NT2/D1 (cell line): Measurements from ENCODE around the gene GDNF.

Experiments used
- DNase-seq: peaks from one replicate; pipeline ENCODE4 v3.0.0-alpha.2; 2011; ENCODE audit warnings: low read depth, low spot score
- H3K27me3 ChIP-seq: 2 replicates; pipeline ENCODE4 v1.6.0; 2011; ENCODE audit warnings: mild to moderate bottlenecking; ENCODE audit not compliant: insufficient read length, insufficient read depth
- H3K36me3 ChIP-seq: 2 replicates; pipeline ENCODE4 v1.6.1; 2011; ENCODE audit warnings: mild to moderate bottlenecking, low read length, mixed read lengths; ENCODE audit not compliant: insufficient read depth, insufficient read length
- H3K4me1 ChIP-seq: 2 replicates; pipeline ENCODE4 v1.5.1; 2011; ENCODE audit not compliant: insufficient read depth, insufficient read length
- H3K4me3 ChIP-seq: 2 replicates; pipeline ENCODE4 v1.5.1; 2011; ENCODE audit warnings: low read depth; ENCODE audit not compliant: insufficient read length
- H3K9ac ChIP-seq: 2 replicates; pipeline ENCODE4 v1.6.0; 2011; ENCODE audit warnings: low read depth; ENCODE audit not compliant: insufficient read length
- H3K9me3 ChIP-seq: 2 replicates; pipeline ENCODE4 v1.5.1; 2011; ENCODE audit warnings: mild to moderate bottlenecking, low read length; ENCODE audit not compliant: insufficient read depth
- SUZ12 ChIP-seq: IDR thresholded peaks from 2 replicates; pipeline ENCODE4 v1.6.1; 2011; ENCODE audit not compliant: insufficient read length, insufficient read depth; ENCODE audit errors: extremely low read depth
- YY1 ChIP-seq: IDR thresholded peaks from 2 replicates; pipeline ENCODE4 v1.6.1; 2011; ENCODE audit not compliant: insufficient read length, insufficient read depth
- ZNF274 ChIP-seq: IDR thresholded peaks from 2 replicates; pipeline ENCODE4 v1.6.1; 2011; ENCODE audit warnings: mild to moderate bottlenecking, low read depth, low read length

Gene GDNF

GRCh38 chr5:37839407-37840052 is at the start of gene GDNF:
GDNF (minus strand) TSS chr5:37840041; CDS start chr5:37834796, 5,245 bp downstream.
- Histone ChIP-seq H3K36me3 (no peaks in the 10 kb centered on the region), H3K27me3 (peaks cover 79% of the 10 kb centered on the region), H3K4me3 (peak within 1 kb of the TSS; percentile 39), H3K9me3 (0 out of 2 replicates have a peak, but pooled peaks cover 6% of the 10 kb centered on the region), H3K4me1 (peaks cover 2% of the 10 kb centered on the region), H3K9ac (peak within 1 kb of the TSS; percentile 72)
- TF ChIP-seq YY1 (no peak), SUZ12 (no peak), ZNF274 (no peak)
- DNase-seq, result no peak

DNA sequence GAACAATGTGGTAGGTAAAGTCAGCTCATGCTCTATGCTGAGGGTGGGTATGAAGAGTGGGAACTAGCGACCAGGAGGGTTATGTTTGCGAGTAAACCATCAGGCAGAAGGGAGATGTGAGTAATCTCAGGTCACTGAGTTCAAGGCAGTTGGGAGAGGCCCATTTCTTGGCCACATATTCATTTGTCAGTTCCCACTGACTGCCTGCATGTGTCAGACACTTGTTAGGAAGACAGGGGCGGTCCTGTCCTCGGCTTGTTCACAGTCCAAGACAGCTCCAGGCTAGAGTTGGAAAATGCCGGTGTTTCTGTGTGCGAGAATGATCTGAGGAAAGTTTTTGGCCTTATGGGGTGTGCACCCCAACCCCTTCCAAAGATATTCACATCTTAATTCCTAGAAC is 48.6 kb upstream of the GDNF start:
- Histone ChIP-seq H3K36me3 (no peaks in the 10 kb centered on the region), H3K4me3 (no peak overlapping the region), H3K9ac (no peak overlapping the region), H3K9me3 (no peaks in the 10 kb centered on the region; the same call in 1 of the 2 replicates), H3K4me1 (no peaks in the 10 kb centered on the region), H3K27me3 (no peaks in the 10 kb centered on the region)
- TF ChIP-seq YY1, result no peak
- no peak for TF ChIP-seq SUZ12
- TF ChIP-seq ZNF274, result no peak
- no peak for DNase-seq

DNA sequence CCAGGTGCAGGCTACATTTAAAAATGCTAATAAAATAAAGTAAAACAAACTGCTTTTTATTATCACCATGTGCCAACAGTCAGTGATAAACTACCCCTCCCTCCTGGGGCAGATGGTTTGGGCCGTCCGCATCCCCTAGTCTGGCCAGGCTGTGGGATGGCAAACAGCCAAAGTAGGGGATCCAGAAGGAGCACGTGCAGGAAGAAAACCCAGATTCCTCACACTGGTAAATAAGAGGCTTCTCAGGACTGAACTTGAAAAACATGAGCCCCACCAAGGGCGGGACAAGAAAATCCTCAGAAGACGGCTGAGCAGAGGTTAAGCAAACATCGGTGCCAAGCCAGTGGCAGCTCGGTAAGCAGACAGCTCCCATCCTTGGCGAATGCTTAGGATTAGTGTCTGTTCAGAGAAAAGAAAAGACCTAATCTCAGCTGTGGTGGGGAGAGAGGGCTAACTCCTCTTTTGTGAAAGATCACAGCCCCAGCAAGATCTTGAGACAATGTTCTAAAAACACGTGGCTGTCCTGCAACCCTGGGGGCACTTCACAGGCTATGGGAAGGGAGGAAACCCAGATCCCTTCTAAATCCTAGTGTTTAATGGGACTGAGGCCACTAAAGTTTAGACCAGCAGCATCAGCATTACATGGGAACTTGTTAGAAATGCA is 46.5 kb upstream of the GDNF start:
- DNase-seq, result no peak
- no peaks in the 10 kb centered on the region for H3K27me3 ChIP-seq
- no peak overlapping the region for H3K9ac ChIP-seq
- no peak for TF ChIP-seq YY1
- TF ChIP-seq ZNF274, result no peak
- no peak for TF ChIP-seq SUZ12
- no peaks in the 10 kb centered on the region for H3K36me3 ChIP-seq
- H3K4me3 ChIP-seq, result no peak overlapping the region
- no peaks in the 10 kb centered on the region for H3K4me1 ChIP-seq
- H3K9me3 ChIP-seq, result no peaks in the 10 kb centered on the region; the same call in 1 of the 2 replicates

DNA sequence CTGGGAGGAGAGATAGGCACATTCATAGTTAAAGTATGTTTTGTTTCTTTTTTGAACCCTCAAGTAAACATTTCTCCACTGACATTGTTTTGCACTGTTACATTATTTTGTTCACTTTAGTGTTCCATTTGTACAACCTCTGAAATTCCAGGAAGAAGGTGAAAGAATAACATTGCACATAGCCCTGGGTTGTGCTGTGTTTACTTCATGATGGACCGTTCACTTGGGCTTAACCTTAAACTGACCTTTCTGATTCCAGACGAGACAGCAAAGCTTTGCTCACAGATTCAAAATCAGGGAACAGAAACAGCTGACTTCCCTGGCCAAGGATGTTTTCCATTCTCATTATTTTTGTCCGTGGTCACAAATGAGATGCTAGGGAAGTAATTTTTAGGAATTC is 42.8 kb upstream of the GDNF start:
- Histone ChIP-seq H3K4me3 (no peak overlapping the region), H3K27me3 (no peaks in the 10 kb centered on the region), H3K9ac (no peak overlapping the region), H3K36me3 (no peaks in the 10 kb centered on the region), H3K4me1 (no peaks in the 10 kb centered on the region), H3K9me3 (no peaks in the 10 kb centered on the region)
- TF ChIP-seq YY1 (no peak), ZNF274 (no peak), SUZ12 (no peak)
- DNase-seq, result no peak

DNA sequence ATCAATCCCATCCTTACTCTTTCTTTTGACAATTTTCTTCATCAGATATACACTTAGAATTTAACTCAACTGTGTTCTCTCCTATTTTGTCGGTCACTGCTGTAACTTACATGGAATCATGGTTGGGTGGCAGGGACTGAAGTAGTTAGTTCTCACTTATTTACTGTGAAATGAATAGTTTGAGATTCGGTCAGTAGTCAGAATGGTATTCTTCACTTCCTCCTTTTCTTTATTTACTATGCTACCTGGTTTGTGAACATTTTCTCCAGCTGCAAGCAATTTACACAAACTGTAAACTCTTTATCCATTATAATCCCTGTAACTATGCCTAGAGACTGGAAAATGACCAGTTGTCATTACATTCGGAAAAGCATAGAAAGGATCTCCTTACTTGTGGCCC is 41.5 kb upstream of the GDNF start:
- Histone ChIP-seq H3K9me3 (no peaks in the 10 kb centered on the region), H3K9ac (no peak overlapping the region), H3K27me3 (no peaks in the 10 kb centered on the region), H3K4me1 (no peaks in the 10 kb centered on the region), H3K4me3 (no peak overlapping the region), H3K36me3 (no peaks in the 10 kb centered on the region)
- TF ChIP-seq SUZ12 (no peak), YY1 (no peak), ZNF274 (no peak)
- DNase-seq, result no peak

- H3K4me1 ChIP-seq, result no peaks in the 10 kb centered on the region
- no peak for DNase-seq
These were observed 37.1 kb upstream of the GDNF start for GRCh38 chr5:37876943-37877342.

GRCh38 chr5:37876245-37876644 is 36.4 kb upstream of the GDNF start:
- TF ChIP-seq SUZ12 (no peak), YY1 (no peak), ZNF274 (no peak)
- H3K9ac ChIP-seq, result no peak overlapping the region
- no peaks in the 10 kb centered on the region for H3K4me1 ChIP-seq
- DNase-seq, result no peak
- H3K9me3 ChIP-seq, result no peaks in the 10 kb centered on the region
- no peaks in the 10 kb centered on the region for H3K36me3 ChIP-seq
- no peaks in the 10 kb centered on the region for H3K27me3 ChIP-seq
- no peak overlapping the region for H3K4me3 ChIP-seq

More at GRCh38 chr5:37876943-37877342, 37.1 kb upstream of the GDNF start:
- Histone ChIP-seq H3K9ac (no peak overlapping the region), H3K9me3 (no peaks in the 10 kb centered on the region), H3K36me3 (no peaks in the 10 kb centered on the region), H3K27me3 (no peaks in the 10 kb centered on the region), H3K4me3 (no peak overlapping the region)
- TF ChIP-seq ZNF274 (no peak), YY1 (no peak), SUZ12 (no peak)
